HG03342 (cell line): ENCODE measurements around the gene SMCO4.

Experiments
- ATAC-seq: cut with Tn5 transposase; IDR thresholded peaks from one replicate; pipeline ENCODE4 v1.9.1; 2021; ENCODE audit warnings: mild to moderate bottlenecking, moderate library complexity; ENCODE audit not compliant: unreplicated experiment

Gene SMCO4

DNA sequence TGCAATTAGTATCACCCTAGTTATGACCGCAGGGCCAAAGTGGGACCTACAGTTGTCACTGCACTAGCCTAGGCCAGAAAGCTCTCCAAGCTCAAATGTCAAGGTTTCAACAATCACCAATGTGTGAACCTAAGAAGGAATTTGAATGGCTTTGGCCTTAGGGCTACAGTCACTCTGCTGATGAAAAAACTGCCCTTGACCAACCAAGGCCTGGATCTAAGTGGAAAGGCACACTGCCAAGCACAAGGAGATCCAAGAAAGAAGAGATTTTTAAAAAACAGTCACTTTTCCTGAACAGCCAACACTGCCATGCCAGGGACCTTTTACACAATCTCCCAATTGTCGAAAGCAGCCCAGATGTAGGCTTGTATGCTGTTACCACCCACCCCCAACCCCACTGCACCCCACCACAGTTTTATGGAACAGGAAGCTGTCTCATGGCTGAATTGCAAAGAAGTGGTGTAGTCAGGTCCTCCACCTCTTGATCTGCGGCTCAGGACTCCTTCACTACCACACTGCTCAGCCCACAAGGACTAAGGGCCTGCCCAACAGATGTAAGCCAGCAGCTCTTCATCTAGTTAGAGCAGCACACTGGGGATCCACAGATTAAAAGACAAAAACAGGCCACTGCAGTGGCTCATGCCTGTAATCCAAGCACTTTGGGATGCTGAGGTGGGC, 32.9 kb downstream of the SMCO4 start:
- ATAC-seq: no peak

DNA sequence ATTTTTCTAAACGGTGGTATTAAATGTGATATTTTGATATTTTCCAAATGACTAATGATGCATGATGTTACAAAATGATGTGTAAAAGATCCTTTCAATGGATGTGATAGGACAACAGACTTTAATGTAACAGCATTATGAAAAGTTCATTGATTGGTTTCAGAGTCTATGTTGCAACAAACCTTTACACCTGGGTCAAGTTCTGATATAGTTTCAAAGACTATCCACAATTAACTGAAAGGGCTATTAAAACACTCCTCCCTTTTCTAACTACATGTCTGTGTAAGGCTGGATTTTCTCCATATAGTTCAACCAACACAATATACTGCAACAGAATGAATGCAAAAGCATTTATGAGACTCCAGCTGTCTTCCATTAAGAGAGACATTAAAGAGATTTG, 35.7 kb downstream of the SMCO4 start:
- ATAC-seq: no peak

DNA sequence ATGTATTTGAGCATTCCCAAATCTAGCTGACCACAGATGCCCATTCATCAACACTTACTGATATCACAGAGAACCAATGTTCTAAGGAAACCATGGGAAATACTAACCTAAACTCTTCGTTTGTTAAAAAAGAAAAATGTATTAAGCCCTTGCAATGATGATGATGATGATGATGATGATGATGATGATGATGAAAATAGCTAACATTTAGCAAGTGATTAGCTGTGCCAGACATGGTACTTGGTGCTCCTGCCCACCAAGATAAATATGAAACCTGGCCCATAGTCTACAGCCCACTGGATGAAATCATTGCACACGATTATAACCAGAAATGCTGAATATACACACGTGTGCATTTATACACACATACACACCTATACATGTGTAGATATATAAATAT, 37.5 kb downstream of the SMCO4 start:
- no peak for ATAC-seq

DNA sequence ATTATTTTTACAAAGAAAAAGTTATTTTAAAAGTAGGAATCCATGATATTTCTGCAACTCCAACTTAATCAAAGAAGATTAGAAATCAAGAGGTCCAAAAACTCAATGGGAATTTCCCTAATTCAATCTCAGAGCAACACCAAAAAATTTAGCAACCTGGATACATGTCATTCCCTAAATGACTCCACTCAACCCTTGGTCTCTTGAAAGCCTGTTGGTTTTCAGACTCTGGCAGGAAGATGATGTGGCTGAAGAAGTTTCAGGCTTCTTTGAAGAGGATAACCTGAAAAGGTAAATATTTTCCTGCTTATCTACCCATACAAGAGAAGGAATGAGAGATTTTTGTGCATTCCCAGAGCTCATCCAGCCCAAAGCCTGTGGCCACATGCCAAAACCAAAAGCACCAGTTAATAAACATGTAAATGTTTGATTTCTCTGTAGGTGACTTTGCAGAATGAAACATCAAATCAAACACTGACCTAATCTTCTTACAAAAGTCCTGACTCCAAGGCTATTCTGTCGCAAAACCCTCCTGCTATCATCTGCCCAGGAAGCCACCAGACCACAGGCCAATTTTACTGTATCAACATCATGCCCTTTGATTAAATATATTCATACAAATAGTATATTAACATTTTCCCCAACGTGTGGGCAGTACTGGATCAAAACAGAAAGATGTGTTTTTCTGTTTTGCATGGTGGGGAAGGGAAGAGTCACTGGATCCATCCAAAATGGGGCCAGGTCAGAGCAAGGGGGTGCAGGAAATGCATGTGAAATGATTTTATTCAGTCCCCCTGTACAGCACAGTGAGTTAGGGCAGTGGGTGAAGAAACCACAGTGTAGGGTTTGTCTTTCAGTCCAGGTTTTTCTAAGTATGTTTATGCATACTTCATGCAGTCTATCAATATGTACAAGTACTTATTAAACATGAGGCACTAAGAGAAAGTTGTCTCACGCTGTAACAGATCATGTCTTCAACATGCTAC, 38.8 kb downstream of the SMCO4 start:
- no peak for ATAC-seq

DNA sequence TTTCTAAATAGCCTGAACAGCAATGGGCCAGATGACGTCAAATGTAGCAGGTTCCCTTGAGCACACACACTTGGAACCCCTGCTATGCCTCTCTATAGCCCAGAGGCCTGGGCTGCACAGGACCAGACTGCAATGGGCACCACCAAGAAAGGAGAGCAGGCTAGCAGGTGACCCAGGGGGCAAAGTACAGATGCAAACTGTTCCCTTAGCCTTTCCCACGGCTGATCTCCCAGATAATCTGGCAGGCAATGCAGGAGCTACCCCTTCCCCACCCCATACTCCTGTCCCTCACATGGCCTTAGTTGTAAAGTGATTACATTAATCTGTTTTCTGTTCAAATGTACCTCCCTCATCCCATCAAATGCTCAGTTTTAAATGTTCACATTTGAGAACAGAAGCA, 41.3 kb downstream of the SMCO4 start:
- ATAC-seq: no peak

DNA sequence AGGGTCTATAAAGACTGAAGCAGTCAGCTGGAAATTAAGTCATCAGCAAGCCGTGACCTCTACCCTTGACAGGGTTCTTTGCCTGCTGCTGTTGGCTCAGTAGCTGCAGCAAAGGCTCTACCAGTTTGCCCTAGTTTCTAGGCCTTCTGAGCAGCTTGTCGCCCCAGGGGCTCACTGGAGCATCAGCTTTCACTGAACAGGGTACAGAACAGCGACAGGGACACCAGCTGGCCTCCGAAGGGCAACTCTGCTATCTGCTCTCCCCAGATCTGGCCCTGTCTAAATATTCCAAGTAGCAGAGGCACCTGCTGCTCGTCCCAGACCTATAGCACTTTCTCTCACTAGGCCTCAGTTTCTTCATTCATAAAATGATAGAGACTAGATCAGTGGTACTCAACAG, 42.4 kb downstream of the SMCO4 start:
- ATAC-seq: no peak

DNA sequence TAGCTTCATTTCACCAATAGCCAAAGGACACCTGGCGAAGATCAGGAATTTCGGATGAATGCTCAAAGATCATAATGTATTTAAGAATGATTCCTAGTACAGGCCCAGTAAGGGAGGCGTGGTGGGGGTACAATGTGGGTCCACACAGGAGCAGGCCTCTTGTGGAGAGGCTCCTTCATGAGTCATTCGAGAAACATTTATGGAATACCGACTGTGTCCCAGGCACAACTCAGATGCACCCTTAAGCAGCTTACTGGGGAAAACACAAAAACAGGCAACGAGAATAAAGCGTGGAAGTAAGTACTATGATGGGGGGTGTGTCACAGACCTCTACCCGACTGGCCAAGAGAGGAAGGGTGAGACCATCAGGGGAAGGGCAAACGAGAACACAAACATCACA, 44.5 kb downstream of the SMCO4 start:
- no peak for ATAC-seq

DNA sequence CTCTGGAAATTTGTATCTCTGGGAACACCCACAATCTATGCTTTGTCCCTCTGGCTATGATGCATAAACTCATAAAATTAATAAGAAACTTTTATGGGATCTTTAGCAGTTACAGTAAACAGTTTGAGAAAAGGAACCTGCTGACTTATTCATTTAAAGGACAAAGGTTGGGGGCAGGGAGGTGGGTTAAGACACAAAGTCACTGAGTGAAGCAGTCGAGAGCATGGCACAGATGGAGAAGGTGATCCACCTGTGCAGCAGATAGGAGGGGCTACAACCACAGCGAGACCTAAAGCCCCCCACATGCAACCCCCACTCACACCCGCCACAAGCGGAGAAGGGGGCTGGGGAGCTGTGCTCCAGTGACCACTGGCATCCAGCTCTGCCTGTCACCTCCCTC, 45.0 kb downstream of the SMCO4 start:
- ATAC-seq: no peak

DNA sequence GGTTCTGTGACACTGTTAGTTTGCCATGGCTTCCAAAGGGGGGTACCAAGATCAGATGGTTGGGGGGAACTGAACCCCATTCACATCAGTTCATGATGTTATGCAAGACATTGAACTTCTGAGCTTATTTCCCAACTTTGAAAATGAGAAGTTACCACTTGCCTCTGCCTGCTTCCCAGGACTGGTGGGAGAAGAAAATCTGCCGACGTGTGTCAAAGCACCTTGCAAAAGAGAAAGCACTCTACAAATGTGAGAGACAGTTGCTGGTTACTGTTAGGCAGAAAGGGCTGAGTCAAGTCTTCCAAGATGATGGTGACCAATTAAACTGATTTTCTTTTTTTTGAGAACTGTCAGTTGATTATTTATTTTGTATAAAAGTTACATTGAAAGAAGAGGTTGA, 45.6 kb downstream of the SMCO4 start:
- no peak for ATAC-seq

DNA sequence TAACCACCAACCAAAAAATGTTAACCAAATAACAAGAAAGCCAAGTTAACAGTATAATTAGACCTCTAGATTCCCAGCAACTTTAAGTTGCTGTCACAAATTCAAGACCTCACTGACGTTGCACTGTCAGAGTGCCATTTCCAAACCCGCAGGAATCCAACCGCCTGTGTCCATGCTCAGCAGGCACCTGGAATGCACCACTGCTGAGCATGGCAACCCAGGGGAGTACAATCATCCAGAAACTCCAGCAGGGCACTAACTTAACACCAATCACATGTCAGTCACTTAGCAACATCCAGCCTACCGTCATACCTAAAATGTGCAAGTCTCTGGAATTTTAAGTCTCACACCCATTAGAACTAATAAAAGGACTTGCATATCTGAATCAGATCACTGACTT, 48.8 kb downstream of the SMCO4 start:
- ATAC-seq: no peak

DNA sequence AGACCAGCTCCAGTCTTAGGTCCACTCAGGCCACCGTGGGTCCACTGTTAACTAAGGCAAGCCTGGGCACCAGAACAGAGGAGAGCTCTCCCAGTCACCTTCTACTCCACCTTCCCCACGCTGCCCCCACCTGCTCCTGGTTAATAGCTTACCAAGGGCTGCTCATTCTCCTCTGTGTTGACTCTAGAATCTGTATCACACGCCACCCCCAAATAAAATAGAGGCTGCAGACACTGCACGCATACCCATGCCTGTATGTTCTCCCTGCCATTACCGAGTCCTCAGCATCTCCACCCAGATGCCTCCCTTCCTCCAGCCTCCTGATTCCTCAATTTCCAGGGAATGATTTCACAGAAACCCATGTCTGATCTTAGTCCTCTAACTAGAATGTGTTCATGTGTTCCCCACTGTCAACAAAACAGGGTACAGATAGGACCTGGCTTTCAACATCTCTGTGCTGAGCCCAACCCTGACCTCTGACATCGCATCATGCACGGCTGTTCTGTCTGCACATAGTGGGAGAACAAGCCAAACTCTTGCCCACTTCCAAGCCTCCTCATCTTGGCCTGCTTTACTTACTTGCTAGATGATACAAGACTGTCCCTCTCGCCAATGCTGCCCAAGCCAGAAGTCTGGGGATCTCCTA, 49.8 kb downstream of the SMCO4 start:
- ATAC-seq: no peak

DNA sequence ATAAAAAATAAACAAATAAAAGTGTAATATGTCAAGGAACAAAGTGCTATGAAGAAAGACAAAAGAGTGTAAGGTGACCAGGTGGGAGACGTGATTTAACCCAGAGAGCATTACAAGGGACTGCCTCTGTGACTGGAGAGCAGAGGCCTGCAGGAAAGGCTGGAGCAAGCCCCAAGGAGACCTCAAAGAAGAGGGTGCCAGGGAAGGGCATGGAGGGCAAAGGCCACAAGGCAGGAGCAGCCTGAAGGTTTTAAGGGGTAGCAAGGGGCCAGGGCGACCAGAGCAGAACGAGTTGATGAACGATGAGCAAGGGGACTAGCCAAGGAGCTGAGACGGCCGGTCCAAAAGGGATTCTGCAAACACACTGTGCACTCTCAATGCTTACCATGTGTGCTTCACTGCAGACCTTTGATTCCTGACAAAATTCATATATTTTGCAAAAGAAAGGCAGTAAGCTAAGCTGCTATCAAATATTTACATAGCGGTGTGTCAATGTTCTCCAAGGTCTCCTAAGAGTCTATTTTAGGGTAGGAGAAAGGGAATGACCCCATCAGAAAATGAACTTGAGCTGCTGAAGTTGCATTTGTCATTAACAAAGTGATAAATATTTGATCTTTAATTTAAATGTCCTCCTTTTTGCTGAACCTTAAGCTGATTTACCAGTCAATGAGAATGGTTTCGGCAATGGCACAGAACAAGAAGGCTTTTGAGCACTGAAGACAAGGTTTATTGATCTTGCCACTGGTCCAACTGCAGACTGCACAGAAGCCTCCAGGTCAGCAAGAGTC, 50.5 kb downstream of the SMCO4 start:
- ATAC-seq: no peak

DNA sequence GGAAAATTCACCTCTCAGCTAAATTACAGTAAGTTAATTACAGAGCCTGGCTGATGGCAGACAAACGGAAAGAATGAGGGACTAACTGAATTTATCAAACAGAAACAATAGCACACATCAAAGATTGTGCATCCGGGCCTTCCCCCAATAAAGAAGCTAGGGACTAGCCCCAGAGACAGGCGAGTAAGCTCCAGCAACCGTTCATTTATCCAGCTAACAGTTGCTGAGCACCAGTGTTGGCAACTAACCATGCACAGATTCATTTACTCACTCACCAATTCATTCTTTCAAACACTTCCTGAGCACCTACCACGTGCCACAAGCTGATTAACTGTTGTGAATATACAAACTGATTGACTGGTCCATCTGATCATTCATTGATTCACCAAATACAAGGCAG, 51.2 kb downstream of the SMCO4 start:
- ATAC-seq: no peak

DNA sequence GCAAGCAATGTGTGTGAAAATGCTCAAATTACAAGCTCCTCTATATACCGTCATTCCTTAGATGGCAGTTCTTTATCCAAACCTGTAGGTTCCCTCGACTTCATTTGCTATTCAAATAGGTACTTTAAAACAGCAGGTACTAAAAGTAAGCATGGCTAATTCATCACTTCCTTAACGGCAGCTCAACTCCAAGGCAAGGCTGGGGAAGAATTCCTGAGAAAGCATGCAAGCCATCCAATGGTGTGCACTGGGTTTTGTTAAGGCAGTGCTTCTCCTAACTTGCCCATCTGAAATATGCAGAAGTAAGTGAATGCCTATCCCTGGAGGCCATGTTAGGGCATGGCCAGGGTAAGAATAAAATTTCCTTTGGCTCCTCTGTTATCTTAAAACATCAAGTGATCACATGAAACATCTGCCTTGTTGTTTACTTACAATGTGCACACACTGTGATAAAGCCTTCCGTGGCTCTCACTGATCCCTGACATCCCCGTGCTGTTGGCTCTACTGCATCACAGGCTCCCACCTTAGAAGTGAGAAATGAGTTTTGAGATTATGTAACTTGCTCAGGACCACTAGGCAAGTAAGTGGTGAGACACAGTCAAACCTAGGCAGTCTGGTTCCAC, 52.1 kb downstream of the SMCO4 start:
- ATAC-seq: no peak

DNA sequence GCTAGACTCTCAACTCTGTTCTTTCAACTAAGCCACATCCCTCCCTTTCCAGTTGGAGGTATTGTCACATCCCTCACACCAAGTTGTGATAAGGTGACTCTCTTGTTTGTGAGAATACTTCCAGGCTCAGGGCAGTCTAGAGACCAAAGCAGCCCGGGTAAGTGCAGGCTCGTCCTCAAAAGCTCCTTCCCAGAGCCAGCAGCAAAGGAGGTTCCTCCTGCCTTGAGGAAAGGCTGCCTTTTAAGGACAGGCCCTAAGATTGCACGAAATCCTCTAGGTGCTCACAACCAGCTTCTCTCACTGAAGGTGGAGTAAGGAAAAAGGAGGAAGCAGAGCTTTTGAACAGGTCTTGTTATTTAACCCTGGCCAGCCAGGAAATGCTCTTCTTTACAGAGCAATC, 53.4 kb downstream of the SMCO4 start:
- no peak for ATAC-seq

DNA sequence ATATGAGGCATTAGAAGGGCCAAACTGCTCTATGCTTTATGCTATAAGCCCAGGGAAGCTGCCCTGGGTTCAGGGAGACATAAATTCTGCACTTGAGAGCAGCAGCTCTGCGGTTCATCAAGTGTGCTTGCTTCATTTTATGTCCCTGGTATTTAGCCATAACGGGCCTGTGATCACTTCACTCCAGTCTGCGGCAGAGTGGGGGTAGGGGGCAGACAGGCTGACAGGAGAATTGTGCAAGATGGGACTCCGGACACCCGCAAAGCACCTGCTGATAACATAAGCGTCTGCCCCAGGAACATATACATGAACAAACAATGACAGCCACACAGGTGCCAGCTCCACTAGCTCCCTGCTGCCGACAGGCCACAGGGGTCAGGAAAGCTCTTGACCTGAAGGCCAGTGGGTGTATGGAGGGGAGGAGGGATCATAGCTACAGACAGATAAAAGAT, 56.1 kb downstream of the SMCO4 start:
- ATAC-seq: no peak

DNA sequence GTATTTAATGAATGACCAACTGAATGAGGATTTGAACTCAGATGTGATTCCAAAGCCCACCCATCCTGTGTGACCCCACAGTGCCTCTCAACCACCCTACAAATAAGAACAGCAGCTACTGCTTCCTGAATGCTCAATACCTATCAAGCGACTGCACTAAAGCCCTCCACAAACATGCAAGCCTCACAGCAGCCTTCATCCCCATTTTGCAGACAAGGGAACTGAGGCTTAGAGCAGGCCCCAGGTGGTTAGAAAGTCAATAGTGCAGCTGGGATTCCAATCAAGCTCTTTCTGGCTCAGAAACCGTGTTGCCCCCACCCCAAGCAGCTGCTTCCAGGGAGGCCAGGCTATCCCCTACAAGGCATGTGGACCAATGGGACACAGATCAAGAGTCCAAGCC, 57.2 kb downstream of the SMCO4 start:
- ATAC-seq: no peak

DNA sequence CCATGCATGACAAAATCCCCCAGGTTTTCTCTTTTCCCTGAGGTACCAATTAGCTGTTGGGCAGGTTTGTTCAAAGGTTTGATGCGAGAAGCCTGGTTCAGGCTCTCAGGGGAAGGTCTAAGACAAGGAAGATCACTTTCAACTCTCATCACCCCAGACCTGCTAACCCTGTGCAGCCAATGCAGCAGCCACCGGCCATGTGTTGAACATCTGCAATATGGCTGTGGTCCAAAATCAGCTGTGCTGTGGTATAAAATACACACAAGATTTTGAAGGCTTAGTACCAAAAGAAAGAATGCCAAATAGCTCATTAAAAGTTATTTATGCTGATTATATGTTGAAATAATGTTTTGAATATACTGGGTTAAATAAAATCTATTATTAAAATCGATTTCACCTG, 58.5 kb downstream of the SMCO4 start:
- no peak for ATAC-seq

DNA sequence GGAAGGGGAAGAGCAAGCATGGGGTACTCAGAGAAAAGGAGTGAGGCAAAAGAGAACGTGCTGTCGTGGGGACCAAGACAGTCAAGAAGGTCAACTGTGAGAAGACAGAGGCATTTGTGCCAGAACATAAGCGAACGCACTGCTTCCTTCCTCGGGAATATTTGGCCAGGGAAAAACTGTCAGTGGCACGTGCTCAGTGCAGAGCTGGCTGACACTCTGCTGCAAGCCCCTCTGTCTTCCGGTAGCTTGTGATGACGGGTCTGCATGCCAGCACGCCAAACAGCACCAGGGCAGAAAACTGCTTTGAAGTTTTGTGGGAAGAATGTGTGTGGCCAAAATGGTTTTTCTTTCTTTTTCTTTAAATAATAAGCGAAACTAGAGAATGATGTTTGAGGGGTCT, 60.6 kb downstream of the SMCO4 start:
- no peak for ATAC-seq

DNA sequence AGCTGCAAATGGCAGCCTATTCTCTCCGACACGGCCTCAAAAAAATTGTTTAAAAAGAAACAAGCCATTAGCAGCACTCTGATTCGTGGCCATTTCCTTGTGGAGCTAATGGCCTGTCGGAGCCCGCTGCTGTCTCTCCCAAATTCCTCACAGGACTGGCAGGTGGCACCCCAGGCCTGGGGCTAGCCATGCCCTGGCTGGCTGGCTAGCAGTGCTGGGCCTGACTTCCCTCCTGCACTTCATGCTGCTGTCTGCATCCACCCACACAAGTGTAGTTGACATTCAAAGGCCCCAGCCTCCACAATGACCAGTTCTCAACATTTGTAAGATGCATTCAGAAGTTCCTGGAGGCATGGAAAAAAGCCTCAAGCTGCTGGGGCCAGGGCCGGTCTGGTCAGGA, 61.5 kb downstream of the SMCO4 start:
- no peak for ATAC-seq

DNA sequence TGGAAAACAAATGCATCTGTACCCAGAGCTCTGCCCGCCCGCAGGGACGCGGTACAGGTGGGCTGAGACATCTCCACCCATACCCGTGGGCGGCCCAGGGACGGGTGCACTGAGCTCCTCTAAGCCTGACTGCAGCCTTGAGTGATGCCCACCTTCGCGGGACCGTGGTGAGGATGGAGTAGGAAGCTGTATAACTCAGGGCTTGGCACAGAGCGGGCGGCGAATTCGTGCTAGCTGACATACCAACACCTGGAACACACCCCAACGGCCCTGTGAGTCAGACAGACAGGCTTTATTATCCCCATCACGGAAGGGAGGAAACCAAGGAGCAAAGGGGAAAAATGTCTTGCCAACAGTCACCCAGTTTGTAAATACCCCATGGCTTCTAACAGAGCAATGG, 61.9 kb downstream of the SMCO4 start:
- ATAC-seq: no peak
